ENCODE measurements around the gene MARCHF4.

Gene MARCHF4

DNA sequence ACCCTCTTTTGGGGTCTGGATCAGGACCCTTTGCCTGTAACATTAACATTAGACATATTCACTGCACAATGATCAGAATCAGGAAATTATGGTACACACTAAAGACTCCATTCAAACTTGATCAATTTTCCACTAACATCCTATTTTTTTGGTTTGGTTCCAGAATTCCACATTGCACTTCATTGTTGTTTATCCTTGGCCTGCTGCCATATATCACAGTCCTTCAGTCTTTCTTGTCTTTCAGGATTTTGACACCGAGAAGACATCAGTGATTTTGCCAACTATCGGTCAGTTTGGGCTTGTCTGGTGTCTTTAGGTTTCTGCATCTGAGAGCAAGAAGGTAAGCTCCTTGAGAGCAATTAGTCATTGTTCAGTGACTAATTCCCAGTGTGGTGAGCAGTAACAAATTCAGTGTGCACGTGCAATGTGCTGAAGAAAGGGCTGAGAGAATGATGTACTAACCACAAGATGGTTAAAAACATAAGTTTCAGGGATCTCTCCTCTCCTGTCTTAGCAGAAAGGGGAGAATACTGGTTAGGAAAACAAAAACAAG, 23.5 kb downstream of the MARCHF4 start:
- DNase-seq = no peak

DNA sequence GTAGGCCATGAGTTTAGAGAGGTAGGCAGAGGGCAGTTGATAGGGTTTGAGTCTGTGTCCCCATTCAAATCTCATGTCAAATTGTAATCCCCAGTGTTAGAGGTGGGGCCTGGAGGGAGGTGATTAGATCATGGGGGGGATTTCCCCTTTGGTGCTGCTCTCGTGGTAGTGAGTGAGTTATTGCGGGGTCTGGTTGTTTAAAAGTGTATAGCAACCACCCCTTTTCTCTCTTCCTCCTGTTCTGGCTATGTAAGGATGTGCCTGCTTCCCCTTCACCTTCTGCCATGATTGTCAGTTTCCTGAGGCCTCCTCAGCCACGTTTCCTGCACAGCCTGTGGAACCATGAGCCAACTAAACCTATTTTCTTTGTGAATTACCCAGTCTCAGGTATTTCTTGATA, 25.5 kb downstream of the MARCHF4 start:
- no peak for DNase-seq

GRCh38 chr2:216345846-216346245, 26.4 kb downstream of the MARCHF4 start:
- DNase-seq = no peak

DNA sequence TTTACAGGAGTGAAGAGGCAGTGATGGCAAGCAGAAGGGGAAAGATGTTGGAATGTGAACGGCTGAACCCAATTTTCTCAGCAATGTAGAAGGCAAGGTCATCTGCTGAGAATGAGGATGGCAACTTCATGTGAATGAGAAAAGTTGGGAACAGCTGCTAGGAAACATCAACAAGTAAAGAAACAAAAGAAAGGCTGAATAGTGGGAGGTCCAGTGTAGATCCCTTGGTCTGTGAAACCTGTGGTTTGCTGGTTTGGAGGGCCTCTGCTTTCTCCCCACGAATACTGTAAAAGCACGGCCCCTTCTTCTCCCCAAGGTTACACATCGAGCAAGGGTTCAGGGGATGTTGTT, 27.4 kb downstream of the MARCHF4 start:
- no peak for DNase-seq

DNA sequence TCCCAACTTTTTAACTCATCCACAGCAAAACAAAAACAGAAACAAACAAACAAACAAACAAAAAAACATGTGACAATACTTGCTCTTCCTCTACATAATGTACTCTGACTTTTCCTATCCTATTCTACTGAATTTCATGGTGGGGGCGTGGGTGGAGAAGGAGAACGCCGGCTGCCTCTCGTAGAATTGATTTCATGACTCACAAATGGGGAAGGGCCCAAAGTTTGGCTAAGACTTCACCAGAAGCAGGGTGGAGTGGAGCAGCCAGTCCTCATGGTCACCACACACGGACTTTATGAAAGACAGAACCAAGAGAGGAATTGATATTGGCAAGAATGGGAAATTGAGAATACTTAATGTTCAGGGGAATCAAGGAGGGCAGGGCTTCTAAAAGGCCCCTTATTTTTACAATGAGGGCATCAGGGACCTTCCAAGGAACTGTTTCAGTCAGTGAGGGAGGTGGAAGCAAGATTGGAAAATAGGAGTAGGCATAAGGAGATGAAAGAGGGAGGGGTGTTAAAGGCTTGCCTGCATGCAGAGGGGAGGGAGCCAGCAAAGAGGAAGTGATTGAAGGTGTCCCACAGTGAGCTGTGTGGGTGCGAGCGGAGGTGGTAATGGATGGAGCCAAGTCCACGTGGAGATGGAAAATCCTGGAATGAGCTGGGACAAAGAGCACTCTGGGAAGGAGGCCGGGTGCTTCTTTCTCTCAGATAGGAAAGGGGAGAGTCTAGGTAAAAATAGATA, 27.9 kb downstream of the MARCHF4 start:
- no peak for DNase-seq

DNA sequence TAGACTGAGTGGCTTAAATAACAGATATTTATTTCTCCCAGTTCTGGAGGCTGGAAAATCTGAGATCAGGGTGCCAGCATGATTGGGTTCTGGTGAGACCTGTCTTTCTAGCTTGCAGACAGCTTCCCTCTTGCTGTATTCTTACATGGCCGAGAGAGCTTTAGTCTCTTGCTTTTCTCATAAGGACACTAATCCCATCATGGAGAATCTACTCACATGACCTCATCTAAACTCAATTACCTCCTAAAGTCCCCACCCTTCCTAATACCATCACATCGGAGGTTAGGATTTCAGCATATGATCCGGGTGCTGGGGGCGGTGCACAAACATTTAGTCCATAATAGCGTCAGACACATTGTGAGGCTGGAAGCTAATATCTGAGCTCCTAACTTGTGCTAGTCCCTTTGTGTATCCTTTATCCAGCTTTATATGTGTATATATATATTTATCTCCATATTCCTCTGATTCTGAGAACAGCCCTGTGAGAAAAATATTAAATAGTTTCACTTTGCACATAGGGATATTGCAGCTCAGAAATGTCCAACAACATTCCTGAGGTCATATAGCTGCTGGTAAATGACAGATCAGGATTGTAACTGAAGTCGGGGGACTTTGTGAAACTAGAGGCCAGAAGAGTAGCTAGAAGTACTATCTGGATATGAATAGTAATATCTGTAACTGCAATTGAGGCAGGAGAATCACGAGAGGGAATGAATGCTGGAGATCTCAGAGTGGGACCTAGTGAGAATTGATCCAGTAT, 28.9 kb downstream of the MARCHF4 start:
- no peak for DNase-seq

- DNase-seq = peak; percentile 42
Measured at GRCh38 chr2:216341121-216341520, 31.2 kb downstream of the MARCHF4 start.

GRCh38 chr2:216340280-216340631, 32.0 kb downstream of the MARCHF4 start:
- DNase-seq = no peak

DNA sequence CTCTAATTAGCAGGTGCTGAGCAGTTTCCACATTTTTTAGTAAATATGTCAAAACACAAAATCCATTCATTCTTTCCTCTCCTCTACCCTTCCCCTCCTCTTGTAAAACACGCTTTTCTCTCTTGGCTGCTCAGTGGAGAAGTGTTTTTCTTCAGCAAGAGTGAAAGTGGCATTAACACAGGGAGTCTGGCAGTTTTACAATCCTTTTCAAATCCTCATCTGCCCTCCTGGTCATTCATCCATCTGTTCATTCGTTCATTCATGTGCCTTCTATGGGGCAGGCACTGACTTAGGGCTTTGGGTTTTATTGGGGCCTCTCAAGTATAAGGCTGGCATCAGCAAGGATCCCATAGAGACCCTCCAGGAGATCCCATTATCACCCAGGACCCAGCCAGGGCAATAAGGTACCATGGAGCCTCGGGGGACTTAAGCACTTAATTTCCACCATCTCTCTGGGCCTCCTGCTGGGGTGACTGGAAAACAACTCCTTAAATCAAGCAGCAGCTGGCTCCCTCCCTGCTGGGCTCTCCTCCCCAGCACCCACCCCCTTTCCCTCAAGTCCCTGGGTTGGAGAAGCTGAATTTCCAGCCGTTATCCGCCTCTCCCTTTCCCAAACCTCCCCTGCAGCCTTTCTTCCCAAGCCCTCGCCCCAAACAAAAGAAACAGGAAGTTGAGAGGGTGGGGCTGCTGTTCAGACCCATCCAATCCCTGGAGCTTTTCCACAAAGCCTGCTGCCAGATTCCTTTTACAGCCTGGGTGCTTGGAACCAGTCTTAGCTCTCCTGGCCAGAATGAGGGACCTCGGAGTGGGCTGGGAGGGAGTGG, 32.6 kb downstream of the MARCHF4 start:
- DNase-seq = peak; percentile 93

DNA sequence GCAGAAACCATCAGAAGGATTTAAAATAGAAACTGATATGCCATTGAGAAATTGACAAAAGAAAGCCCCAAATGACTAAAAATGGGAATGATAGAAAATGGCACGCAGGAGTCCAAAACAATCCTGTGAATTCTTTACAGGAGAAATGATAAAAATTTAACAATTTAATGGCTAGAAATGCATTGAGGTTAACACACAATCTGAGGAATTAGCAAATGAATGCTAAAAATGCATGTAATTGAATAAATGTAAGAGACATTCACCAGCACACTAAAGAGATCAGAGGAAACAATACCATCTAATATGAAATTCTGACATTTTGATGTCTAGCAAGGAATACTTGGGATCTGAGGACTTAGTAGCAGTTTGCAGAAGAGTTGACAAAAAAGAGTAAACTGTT, 37.0 kb downstream of the MARCHF4 start:
- DNase-seq = no peak

DNA sequence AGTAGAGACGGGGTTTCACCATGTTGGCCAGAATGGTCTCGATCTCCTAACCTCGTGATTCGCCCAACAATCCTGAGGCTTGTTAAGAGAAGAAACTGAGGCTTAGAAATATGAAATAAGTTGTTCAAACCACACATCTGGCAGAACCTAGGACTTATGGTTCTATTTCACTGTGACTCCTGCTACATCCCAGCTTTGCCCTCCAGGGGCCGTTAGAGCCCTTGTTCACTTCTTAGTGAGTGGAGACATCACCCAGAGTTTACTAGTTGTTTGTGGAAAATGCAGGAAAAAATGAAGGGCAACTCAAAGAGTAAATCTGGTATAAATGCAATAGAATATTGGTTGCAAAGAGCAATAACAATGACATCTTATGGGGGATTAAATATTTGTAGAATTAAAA, 43.9 kb downstream of the MARCHF4 start:
- no peak for DNase-seq

GRCh38 chr2:216327447-216327935, 44.8 kb downstream of the MARCHF4 start:
- peak; percentile 67 for DNase-seq
